ENCODE results near the gene MYL3. TPM values are rescaled to one million over a fixed set of nuclear protein-coding genes. Genes with fewer than 3 reads are reported as not detected.

MYL3 gene
- total RNA-seq, 4 donors from 2014 or later, result 4.9 to 9.6 (median 6.0) TPM; not detected in 1

DNA sequence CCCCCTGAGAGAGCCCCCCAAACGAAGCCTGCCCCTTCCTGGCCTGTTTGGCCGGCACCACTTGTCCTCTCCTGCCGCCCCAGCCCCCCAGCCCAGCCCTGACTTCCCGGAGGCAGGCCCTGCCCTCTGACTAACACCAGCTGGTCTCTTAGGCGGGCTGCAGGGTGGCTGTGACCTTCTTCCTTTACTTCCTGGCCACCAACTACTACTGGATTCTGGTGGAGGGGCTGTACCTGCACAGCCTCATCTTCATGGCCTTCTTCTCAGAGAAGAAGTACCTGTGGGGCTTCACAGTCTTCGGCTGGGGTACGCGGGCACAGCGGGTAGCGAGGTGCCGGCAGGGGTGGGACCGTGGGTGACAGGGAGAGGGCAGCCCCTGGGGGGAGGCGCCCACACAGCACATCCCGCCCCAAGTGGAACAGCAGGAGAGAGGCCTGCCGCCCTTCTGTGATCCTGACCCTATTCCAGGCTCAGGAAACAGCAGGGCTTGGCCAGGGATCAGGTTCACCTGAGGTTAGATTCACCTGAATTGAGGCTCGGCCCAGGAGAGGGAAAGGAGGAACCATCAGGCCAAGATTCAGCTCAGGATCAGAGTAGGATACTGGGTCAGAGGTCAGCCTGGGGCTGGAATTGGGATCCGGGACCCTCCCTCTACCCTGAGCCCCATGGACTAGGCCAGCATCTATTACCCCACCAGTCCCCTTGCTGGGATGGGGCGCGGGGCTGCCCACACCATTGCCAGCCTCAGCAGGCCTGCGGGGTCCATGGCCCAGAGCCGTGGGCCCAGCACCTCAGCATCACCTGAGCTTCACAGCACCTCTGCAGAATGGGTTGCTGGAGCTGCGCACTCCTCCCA, 36.1 kb upstream of the MYL3 start:
- no peak overlapping the region for H3K27ac ChIP-seq
- peaks cover 0 to 6% of the 10 kb centered on the region in 2 donors for H3K4me1 ChIP-seq
- H3K9me3 ChIP-seq, result no peaks in the 10 kb centered on the region
- no peak overlapping the region for H3K4me3 ChIP-seq
- no peak for DNase-seq
- intact Hi-C loops (cut with DNase I; ENCODE audit: low total_unique reads), result no loop called here
- H3K27me3 ChIP-seq, result no peaks in the 10 kb centered on the region
- no peak for TF ChIP-seq POLR2A (IDR thresholded peaks at IDR 0.05)
- TF ChIP-seq, protein P1, sequence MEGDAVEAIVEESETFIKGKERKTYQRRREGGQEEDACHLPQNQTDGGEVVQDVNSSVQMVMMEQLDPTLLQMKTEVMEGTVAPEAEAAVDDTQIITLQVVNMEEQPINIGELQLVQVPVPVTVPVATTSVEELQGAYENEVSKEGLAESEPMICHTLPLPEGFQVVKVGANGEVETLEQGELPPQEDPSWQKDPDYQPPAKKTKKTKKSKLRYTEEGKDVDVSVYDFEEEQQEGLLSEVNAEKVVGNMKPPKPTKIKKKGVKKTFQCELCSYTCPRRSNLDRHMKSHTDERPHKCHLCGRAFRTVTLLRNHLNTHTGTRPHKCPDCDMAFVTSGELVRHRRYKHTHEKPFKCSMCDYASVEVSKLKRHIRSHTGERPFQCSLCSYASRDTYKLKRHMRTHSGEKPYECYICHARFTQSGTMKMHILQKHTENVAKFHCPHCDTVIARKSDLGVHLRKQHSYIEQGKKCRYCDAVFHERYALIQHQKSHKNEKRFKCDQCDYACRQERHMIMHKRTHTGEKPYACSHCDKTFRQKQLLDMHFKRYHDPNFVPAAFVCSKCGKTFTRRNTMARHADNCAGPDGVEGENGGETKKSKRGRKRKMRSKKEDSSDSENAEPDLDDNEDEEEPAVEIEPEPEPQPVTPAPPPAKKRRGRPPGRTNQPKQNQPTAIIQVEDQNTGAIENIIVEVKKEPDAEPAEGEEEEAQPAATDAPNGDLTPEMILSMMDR (IDR thresholded peaks at IDR 0.05), result no peak
- H3K36me3 ChIP-seq, result no peaks in the 10 kb centered on the region

DNA sequence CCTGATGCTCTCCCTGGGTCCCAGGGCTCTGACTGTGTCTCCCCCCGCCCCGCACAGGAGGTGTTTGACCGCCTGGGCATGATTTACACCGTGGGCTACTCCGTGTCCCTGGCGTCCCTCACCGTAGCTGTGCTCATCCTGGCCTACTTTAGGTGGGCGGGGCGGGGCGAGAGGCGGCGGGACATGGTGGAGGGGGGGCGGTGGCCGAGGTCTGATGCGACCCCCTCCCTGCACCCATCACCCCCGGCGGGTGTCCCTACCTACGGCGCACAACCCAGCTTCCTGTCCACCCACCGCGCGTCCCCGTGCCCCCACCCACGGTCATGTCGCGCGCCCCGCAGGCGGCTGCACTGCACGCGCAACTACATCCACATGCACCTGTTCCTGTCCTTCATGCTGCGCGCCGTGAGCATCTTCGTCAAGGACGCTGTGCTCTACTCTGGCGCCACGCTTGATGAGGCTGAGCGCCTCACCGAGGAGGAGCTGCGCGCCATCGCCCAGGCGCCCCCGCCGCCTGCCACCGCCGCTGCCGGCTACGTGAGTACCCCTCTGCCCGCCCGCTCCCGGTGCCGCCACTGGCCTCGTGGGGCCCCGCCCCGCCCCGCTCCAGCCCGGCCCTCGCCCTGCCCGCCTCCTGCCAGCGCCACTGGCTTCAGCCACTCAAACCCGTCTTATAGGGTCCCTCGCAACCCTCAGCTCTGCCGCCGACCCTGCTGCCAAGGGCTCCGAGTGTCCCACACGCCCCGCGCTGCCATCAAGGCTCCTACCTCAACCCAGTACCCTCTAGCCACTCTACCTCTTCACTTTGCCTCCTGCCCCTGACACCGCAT, 35.3 kb upstream of the MYL3 start:
- DNase-seq, result no peak
- Histone ChIP-seq H3K4me3 (no peak overlapping the region), H3K27ac (no peak overlapping the region), H3K27me3 (no peaks in the 10 kb centered on the region), H3K9me3 (no peaks in the 10 kb centered on the region), H3K36me3 (no peaks in the 10 kb centered on the region), H3K4me1 (peaks cover 0 to 9% of the 10 kb centered on the region in 2 donors)
- TF ChIP-seq, protein P1 (IDR thresholded peaks at IDR 0.05), result no peak
- TF ChIP-seq POLR2A (IDR thresholded peaks at IDR 0.05), result no peak
- intact Hi-C loops (cut with DNase I; ENCODE audit: low total_unique reads), result no loop called here

- TF ChIP-seq, protein P1 (IDR thresholded peaks at IDR 0.05), result no peak
- no peak for TF ChIP-seq POLR2A (IDR thresholded peaks at IDR 0.05)
- intact Hi-C loops (cut with DNase I; ENCODE audit: low total_unique reads), result no loop called here
- no peak for DNase-seq
Observed at GRCh38 chr3:46897829-46898320, 34.6 kb upstream of the MYL3 start.

GRCh38 chr3:46897031-46897430, 33.8 kb upstream of the MYL3 start:
- intact Hi-C loops (cut with DNase I; ENCODE audit: low total_unique reads), result no loop called here
- DNase-seq, result no peak
- Histone ChIP-seq H3K9me3 (no peaks in the 10 kb centered on the region), H3K36me3 (no peaks in the 10 kb centered on the region), H3K4me1 (peaks cover 0 to 22% of the 10 kb centered on the region in 2 donors), H3K27ac (no peak overlapping the region), H3K4me3 (no peak overlapping the region), H3K27me3 (no peaks in the 10 kb centered on the region)
- TF ChIP-seq, protein P1 (IDR thresholded peaks at IDR 0.05), result no peak
- no peak for TF ChIP-seq POLR2A (IDR thresholded peaks at IDR 0.05)

More at GRCh38 chr3:46897829-46898320, 34.6 kb upstream of the MYL3 start:
- no peak overlapping the region for H3K27ac ChIP-seq
- H3K9me3 ChIP-seq, result no peaks in the 10 kb centered on the region
- H3K4me3 ChIP-seq, result no peak overlapping the region
- peaks cover 0 to 14% of the 10 kb centered on the region in 2 donors for H3K4me1 ChIP-seq
- H3K36me3 ChIP-seq, result no peaks in the 10 kb centered on the region
- H3K27me3 ChIP-seq, result no peaks in the 10 kb centered on the region

Measured in uterus (tissue), 4 donors.